GM12878 (cell line): Measurements from ENCODE around the gene C17orf113. TPM values are rescaled to one million over a fixed set of nuclear protein-coding genes. Genes with fewer than 3 reads are reported as not detected.

Experiments
- ATAC-seq: fragments of 200-7000 bp; cut with Tn5 transposase; 3 replicates; pipeline ENCODE4 v1.9.1; 2020; ENCODE audit warnings: mild to moderate bottlenecking, moderate library complexity
- BruUV-seq: library from RNA; stranded (reverse); fragments of 400-500 nt; replicated peaks from 2 replicates; lab custom pipeline; 2021; lab: Mats Ljungman, UMichigan
- CTCF ChIA-PET: fragments of 300-600 bp; sonication (Branson Sonifier 250); formaldehyde crosslinking; extraction: SDS; loops from one replicate; lab custom pipeline; 2021; ENCODE audit warnings: inconsistent platforms; lab: Yijun Ruan, JAX
- POLR2A ChIA-PET: fragments of 350-600 bp; formaldehyde crosslinking; extraction: SDS; loops from one replicate; lab custom pipeline; 2021; ENCODE audit warnings: inconsistent platforms; lab: Charles Lee
- RAD21 ChIA-PET: fragments of 300-600 bp; sonication (Branson Sonifier 250); formaldehyde crosslinking; loops from one replicate; lab custom pipeline; 2023; ENCODE audit warnings: antibody characterized with exemption; ENCODE audit not compliant: unreplicated experiment; lab: Charles Lee
- SMC1A ChIA-PET: fragments of 300-600 bp; sonication (Branson Sonifier 250); formaldehyde crosslinking; loops from one replicate; lab custom pipeline; 2023; ENCODE audit not compliant: unreplicated experiment, uncharacterized antibody; lab: Charles Lee
- DNase-seq: peaks from one replicate; pipeline ENCODE4 v3.0.0-alpha.2; 2011; ENCODE audit warnings: low read depth, low spot score
- FAIRE-seq: peaks from 3 replicates; lab custom pipeline; 2011; peaks lifted over from hg19 to GRCh38; lab: Jason Lieb, UNC
- H2AFZ ChIP-seq: 2 replicates; pipeline ENCODE4 v1.6.0; 2011; ENCODE audit warnings: low read depth, low read length, control low read depth; ENCODE audit not compliant: control insufficient read depth
- H3K27ac ChIP-seq: 2 replicates; pipeline ENCODE4 v1.5.1; 2011; ENCODE audit warnings: control low read depth; ENCODE audit not compliant: control insufficient read depth, insufficient read depth
- H3K27me3 ChIP-seq, 2 experiments: replicated peaks in 1 of 2; 2 replicates each; pipeline versions ENCODE4 v1.6.0 to v1.6.1; 2011; ENCODE audit warnings: low read length in 1 of 2; ENCODE audit not compliant: control insufficient read depth in 2 of 2, insufficient read depth in 2 of 2
- H3K36me3 ChIP-seq, 2 experiments: 2 replicates each; pipeline ENCODE4 v1.5.1; 2011; ENCODE audit warnings: low read length in 1 of 2; ENCODE audit not compliant: control insufficient read depth in 2 of 2, insufficient read depth in 2 of 2
- H3K4me1 ChIP-seq: 2 replicates; pipeline ENCODE4 v1.6.1; 2011; ENCODE audit warnings: mild to moderate bottlenecking, low read length, moderate library complexity, mixed read lengths; ENCODE audit not compliant: control insufficient read depth, insufficient read depth
- H3K4me2 ChIP-seq: 2 replicates; pipeline ENCODE4 v1.6.0; 2011; ENCODE audit warnings: control low read depth; ENCODE audit not compliant: control insufficient read depth, insufficient read depth
- H3K4me3 ChIP-seq: fragments of 200-600 bp; sonication (generic); 2 replicates; pipeline ENCODE4 v1.5.1; 2016
- H3K79me2 ChIP-seq: 2 replicates; pipeline ENCODE4 v1.6.0; 2011; ENCODE audit warnings: low read length; ENCODE audit not compliant: control insufficient read depth, insufficient read depth
- H3K9ac ChIP-seq: 2 replicates; pipeline ENCODE4 v1.8.0; 2011; ENCODE audit warnings: low read length, control low read depth, mixed read lengths; ENCODE audit not compliant: control insufficient read depth, insufficient read depth
- H3K9me3 ChIP-seq: replicated peaks from 3 replicates; pipeline ENCODE4 v1.5.1; 2011; ENCODE audit warnings: mild to moderate bottlenecking, low read length; ENCODE audit not compliant: control insufficient read depth, insufficient read depth
- H4K20me1 ChIP-seq: 2 replicates; pipeline ENCODE4 v1.6.0; 2011; ENCODE audit not compliant: control insufficient read depth, insufficient read depth
- BHLHE40 ChIP-seq, 2 experiments: fragments of 450-650 bp in 1 of 2; IDR thresholded peaks; 2 replicates each; pipeline ENCODE4 v1.6.1; 2011 to 2017; ENCODE audit warnings: low read depth in 2 of 2, borderline replicate concordance in 1 of 2, improper control_type of control experiment in 1 of 2, low read length in 1 of 2, mild to moderate bottlenecking in 1 of 2
- KAT2A ChIP-seq: conservative IDR thresholded peaks from 2 replicates; pipeline ENCODE4 v1.6.1; 2011; ENCODE audit warnings: low read depth, low read length; ENCODE audit not compliant: control insufficient read depth
- ZNF207 ChIP-seq: fragments of 450-650 bp; IDR thresholded peaks from 2 replicates; pipeline ENCODE4 v1.6.1; 2014; ENCODE audit warnings: antibody characterized with exemption, mild to moderate bottlenecking, borderline replicate concordance
- ZNF24 ChIP-seq: fragments of 450-650 bp; IDR thresholded peaks from 2 replicates; pipeline ENCODE4 v1.6.1; 2017; ENCODE audit warnings: antibody characterized with exemption, mild to moderate bottlenecking
- ZZZ3 ChIP-seq: IDR thresholded peaks from 2 replicates; pipeline ENCODE4 v1.6.1; 2011; ENCODE audit warnings: low read depth; ENCODE audit not compliant: control insufficient read depth, insufficient read length
- WGBS: methylation state at CpG from one replicate; pipeline ENCODE4 v1.1.6; 2016; ENCODE audit warnings: low lambda C conversion rate; ENCODE audit not compliant: insufficient replicate concordance, insufficient coverage; ENCODE audit errors: missing lambda C conversion rate; 5-methylcytosine and 5-hydroxymethylcytosine counted together
- in situ Hi-C: fragments of 300-500 bp; cut with MboI; formaldehyde crosslinking; loops from 9 replicates; pipeline ENCODE4 v1.14.3; 2018; ENCODE audit warnings: mixed read lengths
- intact Hi-C: fragments of 100-400 bp; cut with micrococcal nuclease; formaldehyde crosslinking; loops from one replicate; pipeline ENCODE4 v1.14.2; 2022; ENCODE audit not compliant: unreplicated experiment
- polyA plus RNA-seq, 11 experiments: library from polyadenylated mRNA; depleted of rRNA in 4 of 11; unstranded in 6 of 11; stranded (reverse) in 5 of 11; fragments of >200 nt; fragmentation: Nextera tagmentation in 4 of 11; fragmentation: Illumina TruSeq in 1 of 11; extraction: Ambion mirVana in 4 of 11; extraction: Trizol in 1 of 11; gene quantifications; 1 replicate in 1 of 11; 2 replicates in 10 of 11; pipeline versions ENCODE4 v1.2.1 to v1.2.3, GENCODE V29; 2011 to 2016; ENCODE audit warnings: inconsistent platforms in 2 of 11, missing spikeins in 2 of 11, low read depth in 1 of 11
- total RNA-seq, 4 experiments: library from RNA; depleted of rRNA in 3 of 4; stranded (reverse); fragments of >200 nt in 3 of 4; fragmentation: Illumina TruSeq in 1 of 4; extraction: Trizol in 1 of 4; gene quantifications; 2 replicates each; pipeline versions ENCODE4 v1.2.1 to v1.2.3, GENCODE V29; 2013 to 2021
- TF ChIP-seq, protein P1 (sequence below): fragments of 450-650 bp; formaldehyde crosslinking; IDR thresholded peaks from 2 replicates; pipeline ENCODE4 v1.5.0; 2022; ENCODE audit warnings: mild to moderate bottlenecking, missing genetic modification characterization
- TF ChIP-seq, protein P2 (sequence below): IDR thresholded peaks from 2 replicates; pipeline ENCODE4 v1.6.1; 2012; ENCODE audit warnings: low read length, inconsistent platforms
- TF ChIP-seq, protein P3 (sequence below): IDR thresholded peaks from 2 replicates; pipeline ENCODE4 v1.6.1; 2011; ENCODE audit warnings: mild to moderate bottlenecking, low read depth, low read length, moderate library complexity; ENCODE audit not compliant: insufficient replicate concordance
- TF ChIP-seq, protein P4 (sequence below): fragments of 450-650 bp; IDR thresholded peaks from 2 replicates; pipeline ENCODE4 v1.6.1; 2017; ENCODE audit warnings: mild to moderate bottlenecking, moderate library complexity
- TF ChIP-seq, protein P5 (sequence below): fragments of 450-650 bp; conservative IDR thresholded peaks from 2 replicates; pipeline ENCODE4 v1.6.1; 2017; ENCODE audit warnings: mild to moderate bottlenecking, moderate library complexity

The C17orf113 gene
- total and polyA plus RNA-seq, 10 of the 15 experiments (the other 5 are each of a cell fraction or from before 2014, with no cell fraction given): 0.03 to 0.17 (median 0.08) TPM; not detected in 3

DNA sequence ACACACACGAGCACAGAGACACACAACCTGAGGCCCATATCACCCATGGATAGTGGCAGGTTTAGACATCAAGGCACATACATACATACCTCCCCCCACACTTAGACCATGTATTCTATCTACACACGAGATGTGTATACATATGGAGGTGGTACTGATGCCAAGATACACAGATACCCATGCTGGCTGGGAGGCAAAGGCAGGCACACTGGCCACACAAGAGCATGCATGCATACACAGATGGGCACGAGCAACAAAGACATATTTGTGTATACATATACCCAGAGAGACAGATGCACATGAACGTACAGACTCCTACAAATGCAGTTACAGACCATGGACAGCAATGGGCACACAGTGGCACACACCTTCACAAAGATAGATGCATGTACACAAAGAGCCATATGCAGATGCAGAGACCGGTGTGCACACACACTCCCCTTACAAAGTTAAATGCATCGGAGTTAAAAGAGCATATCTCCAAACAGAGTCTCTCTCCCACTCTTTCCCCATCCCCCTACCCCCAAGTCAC, 2.0 kb upstream of the C17orf113 start:
- no peaks in the 10 kb centered on the region for H3K36me3 ChIP-seq
- ATAC-seq (no peak), FAIRE-seq (no peak), DNase-seq (no peak)
- CTCF ChIA-PET: no interaction called here
- SMC1A ChIA-PET: interaction anchor here (0.7 kb wide), 1 partner anchor 35 kb away, joined by 4 read pairs; no protein-coding TSS in a partner anchor
- H4K20me1 ChIP-seq: no peaks in the 10 kb centered on the region
- no peak overlapping the region for H3K4me2 ChIP-seq
- BruUV-seq: no TSS peak
- H3K4me1 ChIP-seq: no peaks in the 10 kb centered on the region
- TF ChIP-seq, protein P1, sequence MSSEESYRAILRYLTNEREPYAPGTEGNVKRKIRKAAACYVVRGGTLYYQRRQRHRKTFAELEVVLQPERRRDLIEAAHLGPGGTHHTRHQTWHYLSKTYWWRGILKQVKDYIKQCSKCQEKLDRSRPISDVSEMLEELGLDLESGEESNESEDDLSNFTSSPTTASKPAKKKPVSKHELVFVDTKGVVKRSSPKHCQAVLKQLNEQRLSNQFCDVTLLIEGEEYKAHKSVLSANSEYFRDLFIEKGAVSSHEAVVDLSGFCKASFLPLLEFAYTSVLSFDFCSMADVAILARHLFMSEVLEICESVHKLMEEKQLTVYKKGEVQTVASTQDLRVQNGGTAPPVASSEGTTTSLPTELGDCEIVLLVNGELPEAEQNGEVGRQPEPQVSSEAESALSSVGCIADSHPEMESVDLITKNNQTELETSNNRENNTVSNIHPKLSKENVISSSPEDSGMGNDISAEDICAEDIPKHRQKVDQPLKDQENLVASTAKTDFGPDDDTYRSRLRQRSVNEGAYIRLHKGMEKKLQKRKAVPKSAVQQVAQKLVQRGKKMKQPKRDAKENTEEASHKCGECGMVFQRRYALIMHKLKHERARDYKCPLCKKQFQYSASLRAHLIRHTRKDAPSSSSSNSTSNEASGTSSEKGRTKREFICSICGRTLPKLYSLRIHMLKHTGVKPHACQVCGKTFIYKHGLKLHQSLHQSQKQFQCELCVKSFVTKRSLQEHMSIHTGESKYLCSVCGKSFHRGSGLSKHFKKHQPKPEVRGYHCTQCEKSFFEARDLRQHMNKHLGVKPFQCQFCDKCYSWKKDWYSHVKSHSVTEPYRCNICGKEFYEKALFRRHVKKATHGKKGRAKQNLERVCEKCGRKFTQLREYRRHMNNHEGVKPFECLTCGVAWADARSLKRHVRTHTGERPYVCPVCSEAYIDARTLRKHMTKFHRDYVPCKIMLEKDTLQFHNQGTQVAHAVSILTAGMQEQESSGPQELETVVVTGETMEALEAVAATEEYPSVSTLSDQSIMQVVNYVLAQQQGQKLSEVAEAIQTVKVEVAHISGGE (CRISPR knock-in tag): no peak
- TF ChIP-seq KAT2A (no peak), ZZZ3 (no peak), ZNF207 (no peak), BHLHE40 (IDR thresholded peaks at IDR 0.05; ENCODE audit: borderline replicate concordance in 1 of 2, low read depth in 2 of 2, low read length in 1 of 2) (no peak), ZNF24 (no peak)
- TF ChIP-seq, protein P2, sequence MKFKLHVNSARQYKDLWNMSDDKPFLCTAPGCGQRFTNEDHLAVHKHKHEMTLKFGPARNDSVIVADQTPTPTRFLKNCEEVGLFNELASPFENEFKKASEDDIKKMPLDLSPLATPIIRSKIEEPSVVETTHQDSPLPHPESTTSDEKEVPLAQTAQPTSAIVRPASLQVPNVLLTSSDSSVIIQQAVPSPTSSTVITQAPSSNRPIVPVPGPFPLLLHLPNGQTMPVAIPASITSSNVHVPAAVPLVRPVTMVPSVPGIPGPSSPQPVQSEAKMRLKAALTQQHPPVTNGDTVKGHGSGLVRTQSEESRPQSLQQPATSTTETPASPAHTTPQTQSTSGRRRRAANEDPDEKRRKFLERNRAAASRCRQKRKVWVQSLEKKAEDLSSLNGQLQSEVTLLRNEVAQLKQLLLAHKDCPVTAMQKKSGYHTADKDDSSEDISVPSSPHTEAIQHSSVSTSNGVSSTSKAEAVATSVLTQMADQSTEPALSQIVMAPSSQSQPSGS: no peak
- TF ChIP-seq, protein P3, sequence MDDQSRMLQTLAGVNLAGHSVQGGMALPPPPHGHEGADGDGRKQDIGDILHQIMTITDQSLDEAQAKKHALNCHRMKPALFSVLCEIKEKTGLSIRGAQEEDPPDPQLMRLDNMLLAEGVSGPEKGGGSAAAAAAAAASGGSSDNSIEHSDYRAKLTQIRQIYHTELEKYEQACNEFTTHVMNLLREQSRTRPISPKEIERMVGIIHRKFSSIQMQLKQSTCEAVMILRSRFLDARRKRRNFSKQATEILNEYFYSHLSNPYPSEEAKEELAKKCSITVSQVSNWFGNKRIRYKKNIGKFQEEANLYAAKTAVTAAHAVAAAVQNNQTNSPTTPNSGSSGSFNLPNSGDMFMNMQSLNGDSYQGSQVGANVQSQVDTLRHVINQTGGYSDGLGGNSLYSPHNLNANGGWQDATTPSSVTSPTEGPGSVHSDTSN: no peak
- TF ChIP-seq, protein P4, sequence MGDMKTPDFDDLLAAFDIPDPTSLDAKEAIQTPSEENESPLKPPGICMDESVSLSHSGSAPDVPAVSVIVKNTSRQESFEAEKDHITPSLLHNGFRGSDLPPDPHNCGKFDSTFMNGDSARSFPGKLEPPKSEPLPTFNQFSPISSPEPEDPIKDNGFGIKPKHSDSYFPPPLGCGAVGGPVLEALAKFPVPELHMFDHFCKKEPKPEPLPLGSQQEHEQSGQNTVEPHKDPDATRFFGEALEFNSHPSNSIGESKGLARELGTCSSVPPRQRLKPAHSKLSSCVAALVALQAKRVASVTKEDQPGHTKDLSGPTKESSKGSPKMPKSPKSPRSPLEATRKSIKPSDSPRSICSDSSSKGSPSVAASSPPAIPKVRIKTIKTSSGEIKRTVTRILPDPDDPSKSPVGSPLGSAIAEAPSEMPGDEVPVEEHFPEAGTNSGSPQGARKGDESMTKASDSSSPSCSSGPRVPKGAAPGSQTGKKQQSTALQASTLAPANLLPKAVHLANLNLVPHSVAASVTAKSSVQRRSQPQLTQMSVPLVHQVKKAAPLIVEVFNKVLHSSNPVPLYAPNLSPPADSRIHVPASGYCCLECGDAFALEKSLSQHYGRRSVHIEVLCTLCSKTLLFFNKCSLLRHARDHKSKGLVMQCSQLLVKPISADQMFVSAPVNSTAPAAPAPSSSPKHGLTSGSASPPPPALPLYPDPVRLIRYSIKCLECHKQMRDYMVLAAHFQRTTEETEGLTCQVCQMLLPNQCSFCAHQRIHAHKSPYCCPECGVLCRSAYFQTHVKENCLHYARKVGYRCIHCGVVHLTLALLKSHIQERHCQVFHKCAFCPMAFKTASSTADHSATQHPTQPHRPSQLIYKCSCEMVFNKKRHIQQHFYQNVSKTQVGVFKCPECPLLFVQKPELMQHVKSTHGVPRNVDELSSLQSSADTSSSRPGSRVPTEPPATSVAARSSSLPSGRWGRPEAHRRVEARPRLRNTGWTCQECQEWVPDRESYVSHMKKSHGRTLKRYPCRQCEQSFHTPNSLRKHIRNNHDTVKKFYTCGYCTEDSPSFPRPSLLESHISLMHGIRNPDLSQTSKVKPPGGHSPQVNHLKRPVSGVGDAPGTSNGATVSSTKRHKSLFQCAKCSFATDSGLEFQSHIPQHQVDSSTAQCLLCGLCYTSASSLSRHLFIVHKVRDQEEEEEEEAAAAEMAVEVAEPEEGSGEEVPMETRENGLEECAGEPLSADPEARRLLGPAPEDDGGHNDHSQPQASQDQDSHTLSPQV: no peak
- TF ChIP-seq, protein P5, sequence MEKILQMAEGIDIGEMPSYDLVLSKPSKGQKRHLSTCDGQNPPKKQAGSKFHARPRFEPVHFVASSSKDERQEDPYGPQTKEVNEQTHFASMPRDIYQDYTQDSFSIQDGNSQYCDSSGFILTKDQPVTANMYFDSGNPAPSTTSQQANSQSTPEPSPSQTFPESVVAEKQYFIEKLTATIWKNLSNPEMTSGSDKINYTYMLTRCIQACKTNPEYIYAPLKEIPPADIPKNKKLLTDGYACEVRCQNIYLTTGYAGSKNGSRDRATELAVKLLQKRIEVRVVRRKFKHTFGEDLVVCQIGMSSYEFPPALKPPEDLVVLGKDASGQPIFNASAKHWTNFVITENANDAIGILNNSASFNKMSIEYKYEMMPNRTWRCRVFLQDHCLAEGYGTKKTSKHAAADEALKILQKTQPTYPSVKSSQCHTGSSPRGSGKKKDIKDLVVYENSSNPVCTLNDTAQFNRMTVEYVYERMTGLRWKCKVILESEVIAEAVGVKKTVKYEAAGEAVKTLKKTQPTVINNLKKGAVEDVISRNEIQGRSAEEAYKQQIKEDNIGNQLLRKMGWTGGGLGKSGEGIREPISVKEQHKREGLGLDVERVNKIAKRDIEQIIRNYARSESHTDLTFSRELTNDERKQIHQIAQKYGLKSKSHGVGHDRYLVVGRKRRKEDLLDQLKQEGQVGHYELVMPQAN: no peak
- H3K27me3 ChIP-seq: peaks cover 4 to 5% of the 10 kb centered on the region in 2 experiments
- no peak overlapping the region for H3K4me3 ChIP-seq
- no peak overlapping the region for H3K9ac ChIP-seq
- in situ Hi-C loops: no loop called here
- POLR2A ChIA-PET: no interaction called here
- 31% methylated on average over 6 of the region's 6 CpGs for WGBS
- no peak overlapping the region for H3K27ac ChIP-seq
- RAD21 ChIA-PET: no interaction called here
- no peak overlapping the region for H2AFZ ChIP-seq
- peaks cover 8% of the 10 kb centered on the region; the same call in 2 of the 3 replicates for H3K9me3 ChIP-seq
- no peaks in the 10 kb centered on the region for H3K79me2 ChIP-seq
- intact Hi-C loops: no loop called here
